Suprapubic skin (tissue), 4 donors: ENCODE measurements around the gene UBE2S. TPM values are rescaled to one million over a fixed set of nuclear protein-coding genes. Genes with fewer than 3 reads are reported as not detected.
"Not testable (repeated sequence)": the region's sequence is repeated elsewhere in the genome, so short reads cannot be mapped to it uniquely, and the experiment has no call there.

Experiments used
- DNase-seq, 2 donors: peaks; one replicate each; pipeline ENCODE4 v3.0.0-alpha.2; 2019; ENCODE audit warnings: low spot score in 2 of 2
- H3K27ac ChIP-seq: fragments of 200-600 bp; sonication (generic); one replicate; pipeline ENCODE4 v1.5.1; 2019
- H3K27me3 ChIP-seq: fragments of 200-600 bp; sonication (generic); one replicate; pipeline ENCODE4 v1.5.1; 2019
- H3K36me3 ChIP-seq: fragments of 200-600 bp; sonication (generic); one replicate; pipeline ENCODE4 v1.5.1; 2019
- H3K4me1 ChIP-seq: fragments of 200-600 bp; sonication (generic); one replicate; pipeline ENCODE4 v1.5.1; 2019
- H3K4me3 ChIP-seq: fragments of 200-600 bp; sonication (generic); one replicate; pipeline ENCODE4 v1.5.1; 2019; ENCODE audit warnings: mild to moderate bottlenecking
- H3K9me3 ChIP-seq: fragments of 200-600 bp; sonication (generic); one replicate; pipeline ENCODE4 v1.5.1; 2019
- EP300 ChIP-seq: sonication (generic); formaldehyde crosslinking; IDR thresholded peaks from one replicate; pipeline ENCODE4 v1.6.1; 2017; ENCODE audit warnings: antibody characterized with exemption
- POLR2A ChIP-seq, 2 donors: fragments of 450-650 bp; IDR thresholded peaks; one replicate each; pipeline ENCODE4 v1.6.1; 2017; ENCODE audit warnings: antibody characterized with exemption in 2 of 2, mild to moderate bottlenecking in 2 of 2, moderate library complexity in 2 of 2
- POLR2AphosphoS5 ChIP-seq, 3 donors: sonication (generic); formaldehyde crosslinking; IDR thresholded peaks; one replicate each; pipeline ENCODE4 v1.6.1; 2017; ENCODE audit warnings: antibody characterized with exemption in 3 of 3
- WGBS: methylation state at CpG from one replicate; pipeline ENCODE4 v1.1.5; 2018; 5-methylcytosine and 5-hydroxymethylcytosine counted together
- total RNA-seq, 4 donors: library from RNA; depleted of rRNA; stranded (reverse); fragments of >200 nt; gene quantifications; one replicate each; pipeline ENCODE4 v1.1.0, GENCODE V29; 2016
- TF ChIP-seq, protein P1 (sequence below), 2 donors: fragments of 200-600 bp in 1 of 2; fragments of 450-650 bp in 1 of 2; sonication (generic) in 1 of 2; IDR thresholded peaks; one replicate each; pipeline ENCODE4 v1.5.1; 2016 to 2019; ENCODE audit warnings: antibody characterized with exemption in 2 of 2, mild to moderate bottlenecking in 1 of 2, moderate library complexity in 1 of 2

UBE2S gene
- total RNA-seq, 4 donors from 2014 or later, result 7.4 to 17.0 (median 12.2) TPM

DNA sequence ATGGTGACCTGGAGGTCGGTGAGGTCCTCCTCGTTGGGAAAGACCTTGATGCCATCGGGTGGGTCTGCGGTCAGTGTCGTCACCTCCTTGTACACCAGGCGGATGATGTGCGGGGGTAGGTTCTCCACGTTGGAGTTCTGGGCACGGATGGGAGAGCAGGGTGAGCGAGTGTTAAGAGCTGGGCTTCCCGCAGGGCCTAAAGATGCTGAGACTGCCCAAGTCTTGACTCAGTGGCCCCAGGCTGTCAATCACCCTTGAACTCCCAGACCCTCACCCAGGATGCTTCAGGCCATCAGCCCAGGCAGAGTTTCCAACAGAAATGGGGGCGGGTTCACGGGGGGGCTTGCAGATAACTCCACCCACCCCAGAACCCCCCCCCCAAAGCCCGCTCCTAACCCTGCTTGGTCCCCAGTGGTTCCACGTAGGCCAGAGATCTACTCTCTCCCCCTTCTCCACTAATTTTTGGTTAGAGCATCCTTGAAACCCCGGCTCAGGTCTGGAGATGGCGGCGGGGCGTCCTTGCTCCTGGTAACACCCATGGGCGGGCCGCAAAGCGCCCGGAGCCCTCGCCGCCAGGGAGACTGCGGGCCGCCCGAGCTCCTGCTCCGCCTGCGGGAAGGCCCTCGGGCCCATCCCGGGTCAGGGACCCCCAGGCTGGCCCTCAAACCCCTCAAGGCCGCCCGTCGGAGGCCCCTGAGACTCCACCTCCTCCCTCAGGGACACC lies 600 bp downstream of the UBE2S start:
- Histone ChIP-seq H3K27me3 (no peaks in the 10 kb centered on the region), H3K27ac (peak overlapping the region; percentile 96), H3K9me3 (no peaks in the 10 kb centered on the region), H3K4me1 (peaks cover 15% of the 10 kb centered on the region), H3K36me3 (peaks cover 29% of the 10 kb centered on the region), H3K4me3 (peak overlapping the region; percentile 97)
- TF ChIP-seq, protein P1, sequence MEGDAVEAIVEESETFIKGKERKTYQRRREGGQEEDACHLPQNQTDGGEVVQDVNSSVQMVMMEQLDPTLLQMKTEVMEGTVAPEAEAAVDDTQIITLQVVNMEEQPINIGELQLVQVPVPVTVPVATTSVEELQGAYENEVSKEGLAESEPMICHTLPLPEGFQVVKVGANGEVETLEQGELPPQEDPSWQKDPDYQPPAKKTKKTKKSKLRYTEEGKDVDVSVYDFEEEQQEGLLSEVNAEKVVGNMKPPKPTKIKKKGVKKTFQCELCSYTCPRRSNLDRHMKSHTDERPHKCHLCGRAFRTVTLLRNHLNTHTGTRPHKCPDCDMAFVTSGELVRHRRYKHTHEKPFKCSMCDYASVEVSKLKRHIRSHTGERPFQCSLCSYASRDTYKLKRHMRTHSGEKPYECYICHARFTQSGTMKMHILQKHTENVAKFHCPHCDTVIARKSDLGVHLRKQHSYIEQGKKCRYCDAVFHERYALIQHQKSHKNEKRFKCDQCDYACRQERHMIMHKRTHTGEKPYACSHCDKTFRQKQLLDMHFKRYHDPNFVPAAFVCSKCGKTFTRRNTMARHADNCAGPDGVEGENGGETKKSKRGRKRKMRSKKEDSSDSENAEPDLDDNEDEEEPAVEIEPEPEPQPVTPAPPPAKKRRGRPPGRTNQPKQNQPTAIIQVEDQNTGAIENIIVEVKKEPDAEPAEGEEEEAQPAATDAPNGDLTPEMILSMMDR (IDR thresholded peaks at IDR 0.05), result no peak
- no peak for TF ChIP-seq POLR2A (IDR thresholded peaks at IDR 0.05)
- no peak for TF ChIP-seq EP300
- TF ChIP-seq POLR2AphosphoS5 (IDR thresholded peaks at IDR 0.05), result no peak
- 30% methylated on average over 17 of the region's 35 CpGs for WGBS
- peak in 1 of 2 donors; percentile 77 for DNase-seq

DNA sequence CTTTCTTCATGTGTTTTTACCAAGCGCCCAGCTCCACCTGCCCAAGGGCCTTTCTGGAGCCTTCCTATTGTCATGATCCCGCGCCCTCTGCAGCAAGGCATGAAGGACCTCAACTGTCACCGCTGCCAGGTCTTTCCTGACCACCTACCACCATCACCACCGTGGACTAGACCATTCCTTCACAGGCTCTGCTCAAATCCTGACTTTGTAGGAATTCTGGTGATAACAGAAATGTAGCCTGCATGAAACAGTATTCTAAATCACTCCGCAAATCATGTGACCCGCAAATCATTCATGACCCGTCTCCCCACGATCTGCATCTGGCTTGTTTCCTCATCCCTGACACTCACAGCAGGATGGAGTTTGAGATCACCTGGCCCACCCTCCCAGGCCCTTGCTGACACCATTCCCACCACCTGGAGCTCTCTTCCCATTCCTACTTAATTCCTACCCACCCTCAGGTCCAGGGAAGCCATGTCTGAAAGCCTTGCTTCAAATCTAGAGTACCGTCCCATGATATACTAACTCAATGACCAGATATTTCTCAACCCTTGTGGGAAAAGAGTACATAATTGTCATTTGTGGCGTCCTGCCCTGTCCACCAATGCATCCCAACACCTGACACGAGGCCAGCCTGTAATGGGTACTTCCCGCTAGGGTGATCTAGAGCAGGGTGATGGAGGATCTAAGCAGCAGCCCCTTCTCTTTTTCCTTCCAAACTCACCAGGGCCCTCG lies 1.3 kb downstream of the UBE2S start:
- Histone ChIP-seq H3K27ac (no peak overlapping the region), H3K36me3 (peaks cover 35% of the 10 kb centered on the region), H3K4me3 (peak overlapping the region; percentile 97), H3K27me3 (no peaks in the 10 kb centered on the region), H3K9me3 (no peaks in the 10 kb centered on the region), H3K4me1 (peaks cover 15% of the 10 kb centered on the region)
- no peak for DNase-seq
- TF ChIP-seq POLR2AphosphoS5 (IDR thresholded peaks at IDR 0.05), result no peak
- TF ChIP-seq POLR2A (IDR thresholded peaks at IDR 0.05), result no peak
- TF ChIP-seq, protein P1 (IDR thresholded peaks at IDR 0.05), result no peak
- no peak for TF ChIP-seq EP300
- 81% methylated on average over 14 of the region's 14 CpGs for WGBS

- H3K4me1 ChIP-seq, result peaks cover 15% of the 10 kb centered on the region
- H3K27ac ChIP-seq, result no peak overlapping the region
- TF ChIP-seq EP300 (no peak), POLR2AphosphoS5 (IDR thresholded peaks at IDR 0.05) (no peak), POLR2A (IDR thresholded peaks at IDR 0.05) (no peak)
- TF ChIP-seq, protein P1 (IDR thresholded peaks at IDR 0.05), result no peak
- WGBS, result 87% methylated on average over 5 of the region's 5 CpGs
- no peak overlapping the region for H3K4me3 ChIP-seq
- H3K9me3 ChIP-seq, result no peaks in the 10 kb centered on the region
- no peak for DNase-seq
- peaks cover 40% of the 10 kb centered on the region for H3K36me3 ChIP-seq
- no peaks in the 10 kb centered on the region for H3K27me3 ChIP-seq
These were observed 1.9 kb downstream of the UBE2S start for GRCh38 chr19:55405638-55406037.

GRCh38 chr19:55402509-55402908 lies 5.1 kb downstream of the UBE2S start:
- H3K4me1 ChIP-seq, result peaks cover 19% of the 10 kb centered on the region
- no peaks in the 10 kb centered on the region for H3K9me3 ChIP-seq
- H3K27ac ChIP-seq, result no peak overlapping the region
- no peaks in the 10 kb centered on the region for H3K27me3 ChIP-seq
- no peak for DNase-seq
- no peak for TF ChIP-seq POLR2AphosphoS5 (IDR thresholded peaks at IDR 0.05)
- no peak for TF ChIP-seq POLR2A (IDR thresholded peaks at IDR 0.05)
- TF ChIP-seq, protein P1 (IDR thresholded peaks at IDR 0.05), result no peak
- no peak for TF ChIP-seq EP300
- H3K4me3 ChIP-seq, result no peak overlapping the region
- WGBS, result 62% methylated on average over 2 of the region's 2 CpGs
- H3K36me3 ChIP-seq, result peaks cover 40% of the 10 kb centered on the region

DNA sequence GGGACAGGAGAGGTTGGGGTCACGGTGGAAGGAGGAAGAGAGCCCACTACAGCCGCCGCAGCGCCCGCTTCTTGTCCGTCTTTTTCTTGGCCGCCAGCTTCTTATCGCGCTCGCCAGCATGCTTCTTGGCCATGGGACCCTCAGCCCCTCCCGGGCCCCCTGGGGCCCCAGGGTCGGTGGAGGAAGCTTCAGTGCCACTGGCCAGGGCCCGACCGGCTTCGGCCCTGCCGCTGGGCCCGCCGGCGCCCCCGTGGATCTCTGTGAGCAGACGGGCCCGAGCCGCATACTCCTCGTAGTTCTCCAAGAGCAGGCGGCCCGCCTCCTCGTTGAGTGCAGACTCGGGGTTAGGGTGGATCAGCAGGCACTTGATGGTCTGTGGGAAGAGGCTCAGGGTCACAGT lies 6.2 kb downstream of the UBE2S start:
- H3K27ac ChIP-seq, H3K9me3 ChIP-seq, DNase-seq, H3K4me3 ChIP-seq, H3K27me3 ChIP-seq: not testable (repeated sequence)
- Histone ChIP-seq H3K4me1 (peaks cover 10% of the 10 kb centered on the region), H3K36me3 (peaks cover 40% of the 10 kb centered on the region)
- 80% methylated on average over 22 of the region's 28 CpGs for WGBS
